ENCODE results near the gene ADGRL1.

The ADGRL1 gene

DNA sequence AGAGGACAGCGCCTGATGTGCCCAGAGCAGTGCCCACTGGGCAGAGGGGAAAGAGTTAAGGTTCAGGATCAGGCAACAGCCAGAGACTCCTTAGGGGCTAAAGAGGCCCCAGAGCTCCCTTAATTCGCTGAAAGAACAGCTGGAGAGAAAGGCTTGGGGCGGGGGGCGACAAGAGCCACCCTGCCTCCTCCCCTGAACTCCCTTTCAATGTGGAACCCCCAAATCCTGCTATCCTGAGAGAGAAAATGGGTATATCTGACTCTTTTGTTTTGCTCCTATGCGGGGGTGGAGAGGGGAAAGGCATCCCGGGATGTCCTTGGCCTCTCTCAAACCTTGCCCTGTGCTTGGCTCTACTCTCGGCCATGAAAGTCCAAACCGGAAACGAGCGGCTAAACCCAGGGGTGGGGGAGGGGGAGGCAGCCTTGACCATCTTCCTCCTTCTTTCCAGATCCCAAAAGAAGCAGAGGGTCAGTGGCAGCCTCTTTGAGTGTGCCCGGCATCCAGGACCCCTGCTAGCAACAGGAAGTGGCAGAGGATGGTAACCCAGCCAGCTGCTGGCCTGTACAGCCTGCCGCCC, 93.1 kb downstream of the ADGRL1 start:
- no peak for DNase-seq (ENCODE audit: low read depth in 2 of 2)

- no peak for DNase-seq (ENCODE audit: low read depth in 2 of 2)
Observed at GRCh38 chr19:14112051-14112808, 93.7 kb downstream of the ADGRL1 start.

- DNase-seq (ENCODE audit: low read depth in 2 of 2): no peak
Observed at GRCh38 chr19:14111486-14111885, 94.5 kb downstream of the ADGRL1 start.

- DNase-seq (ENCODE audit: low read depth in 2 of 2): no peak
Observed at GRCh38 chr19:14110650-14111049, 95.3 kb downstream of the ADGRL1 start.

GRCh38 chr19:14107581-14108461, 98.1 kb downstream of the ADGRL1 start:
- DNase-seq (ENCODE audit: low read depth in 2 of 2): no peak

DNA sequence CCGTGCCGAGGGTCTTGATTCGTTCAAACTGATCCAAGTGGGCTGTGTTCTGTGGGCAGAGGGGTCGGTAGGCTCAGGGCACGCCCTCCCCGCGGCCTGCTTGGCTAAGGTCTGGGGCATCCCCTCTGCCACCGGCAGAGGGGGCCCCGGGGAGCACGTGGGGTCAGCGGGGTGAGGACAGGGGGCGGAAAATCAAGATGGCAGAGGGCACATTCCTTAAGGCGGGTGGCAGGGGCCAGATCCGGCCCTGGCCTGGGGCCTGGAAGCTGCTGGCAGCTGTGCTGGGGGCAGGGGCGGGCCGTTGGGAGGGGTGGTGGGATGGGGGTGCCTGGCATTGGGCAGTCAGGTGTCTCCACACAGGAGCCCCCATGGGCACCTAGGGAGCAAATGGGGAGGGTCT, 99.1 kb downstream of the ADGRL1 start:
- DNase-seq (ENCODE audit: low read depth in 2 of 2): no peak

DNA sequence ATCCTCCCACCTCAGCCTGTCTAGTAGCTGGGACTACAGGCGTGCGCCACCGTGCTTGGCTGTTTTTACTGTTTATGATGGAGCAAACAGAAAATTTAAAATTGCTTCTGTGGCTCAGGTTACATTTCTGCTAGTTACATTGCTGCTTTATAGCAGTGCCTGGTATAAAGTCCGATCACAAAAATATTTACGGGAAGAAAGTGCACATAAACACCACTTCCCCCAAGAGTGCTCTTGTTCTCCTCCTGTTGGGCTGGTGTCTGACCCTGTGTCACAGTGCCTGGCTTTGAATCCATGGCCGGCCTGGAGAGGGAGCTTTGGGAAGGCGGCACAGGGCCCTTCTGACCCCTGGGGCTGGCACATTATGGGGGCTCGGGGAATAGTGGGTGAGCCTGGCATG, 100.3 kb downstream of the ADGRL1 start:
- no peak for DNase-seq (ENCODE audit: low read depth in 2 of 2)

GRCh38 chr19:14103310-14103709, 102.7 kb downstream of the ADGRL1 start:
- no peak for DNase-seq (ENCODE audit: low read depth in 2 of 2)

- DNase-seq (ENCODE audit: low read depth in 2 of 2): no peak
Observed at GRCh38 chr19:14102756-14103155, 103.2 kb downstream of the ADGRL1 start.

GRCh38 chr19:14102102-14102696, 103.8 kb downstream of the ADGRL1 start:
- DNase-seq (ENCODE audit: low read depth in 2 of 2): no peak

- DNase-seq (ENCODE audit: low read depth in 2 of 2): no peak
Observed at GRCh38 chr19:14101003-14101545, 104.9 kb downstream of the ADGRL1 start.
